Hematopoietic multipotent progenitor cell treated with erythropoietin and hydrocortisone succinate and interleukin-3 and kit ligand, for 15 days (in vitro differentiated cells): ENCODE results near the gene IBA57.
"Not testable (repeated sequence)": the region's sequence is repeated elsewhere in the genome, so short reads cannot be mapped to it uniquely, and the experiment has no call there.

Experiments
- DNase-seq: peaks from one replicate; pipeline ENCODE4 v3.0.0-alpha.2; 2015; ENCODE audit warnings: low spot score

Gene IBA57

DNA sequence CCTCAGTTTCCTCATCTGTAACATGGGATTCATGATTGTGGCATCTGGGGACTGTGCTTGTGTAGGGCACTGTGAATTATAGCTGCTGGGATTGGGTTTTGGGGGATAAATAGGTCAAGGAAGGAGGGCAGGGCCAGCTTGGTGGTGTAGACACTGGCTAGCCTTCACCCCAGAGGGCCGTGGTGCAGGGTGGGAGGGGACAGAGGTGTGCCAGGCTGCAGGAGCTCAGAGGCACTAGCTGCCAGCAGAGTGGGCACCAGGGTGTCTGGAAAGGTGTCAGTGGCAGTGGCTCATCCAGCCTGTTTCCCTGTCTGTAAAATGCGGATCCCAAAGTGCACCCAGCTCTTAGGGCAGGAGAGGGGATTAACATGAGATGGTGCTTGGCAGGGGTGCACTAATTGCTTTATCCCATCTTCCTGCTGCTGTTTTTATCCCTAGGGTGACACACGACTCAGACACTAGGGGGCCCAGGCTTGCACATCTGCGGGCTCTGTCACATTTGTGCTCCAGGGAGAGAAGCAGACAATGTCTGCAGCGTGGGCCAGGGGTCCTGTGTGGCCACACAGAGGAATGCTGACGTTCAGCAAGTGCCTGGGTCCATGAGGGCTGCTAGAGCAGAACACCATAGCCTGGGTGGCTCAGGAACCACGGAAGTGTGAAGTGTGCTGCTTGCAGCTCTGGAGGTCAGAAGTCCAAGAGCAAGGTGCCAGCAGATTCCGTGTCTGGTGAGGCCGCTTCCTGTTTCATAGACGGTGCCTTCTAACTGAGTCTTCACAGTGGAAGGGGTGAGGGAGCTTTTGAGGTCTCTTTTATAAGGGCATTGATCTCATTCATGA lies 61.6 kb downstream of the IBA57 start:
- no peak for DNase-seq

DNA sequence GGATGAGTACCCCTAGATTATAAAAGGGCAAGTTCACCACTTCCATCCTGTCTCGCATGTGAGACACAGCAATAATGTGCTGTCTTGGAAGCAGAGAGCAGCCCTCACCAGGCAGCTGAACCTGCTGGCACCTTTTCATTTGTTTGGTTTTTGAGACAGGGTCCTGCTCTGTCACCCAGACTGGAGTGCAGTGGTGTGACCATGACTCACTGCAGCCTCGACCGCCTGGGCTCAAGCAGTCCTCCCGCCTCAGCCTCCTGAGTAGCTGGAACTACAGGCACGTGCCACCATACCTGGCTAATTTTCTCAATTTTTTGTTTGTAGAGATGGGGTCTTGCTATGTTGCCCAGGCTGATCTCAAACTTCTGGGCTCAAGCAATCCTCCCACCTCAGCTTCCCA lies 62.5 kb downstream of the IBA57 start:
- not testable (repeated sequence) for DNase-seq

GRCh38 chr1:228228601-228229074 lies 63.0 kb downstream of the IBA57 start:
- DNase-seq, result no peak

- no peak for DNase-seq
Measured at GRCh38 chr1:228231189-228231588, 65.6 kb downstream of the IBA57 start.
